Aorta (tissue), 5 donors: ENCODE measurements around the gene HIRIP3. TPM values are rescaled to one million over a fixed set of nuclear protein-coding genes. Genes with fewer than 3 reads are reported as not detected.
"Not testable (repeated sequence)": the region's sequence is repeated elsewhere in the genome, so short reads cannot be mapped to it uniquely, and the experiment has no call there.

Experiments
- ATAC-seq: fragments of 200-7000 bp; cut with Tn5 transposase; one replicate; pipeline ENCODE4 v1.9.1; 2022; ENCODE audit warnings: moderate library complexity; ENCODE audit not compliant: low FRiP score
- DNase-seq, 2 donors: peaks; one replicate each; pipeline ENCODE4 v3.0.0-alpha.2; 2020
- H3K27ac ChIP-seq, 2 donors: one replicate each; pipeline ENCODE4 v1.5.1; 2013; ENCODE audit warnings: low read length in 2 of 2, mild to moderate bottlenecking in 2 of 2, moderate library complexity in 2 of 2, control low read depth in 1 of 2, inconsistent platforms in 1 of 2, low read depth in 1 of 2
- H3K27me3 ChIP-seq, 2 donors: one replicate each; pipeline ENCODE4 v1.6.1; 2013; ENCODE audit warnings: control low read depth in 1 of 2, low read length in 1 of 2, mild to moderate bottlenecking in 1 of 2, moderate library complexity in 1 of 2; ENCODE audit not compliant: insufficient read depth in 2 of 2, control insufficient read depth in 1 of 2
- H3K36me3 ChIP-seq, 2 donors: one replicate each; pipeline ENCODE4 v1.6.1; 2013; ENCODE audit warnings: control low read depth in 1 of 2, low read length in 1 of 2, mild to moderate bottlenecking in 1 of 2; ENCODE audit not compliant: insufficient read depth in 2 of 2, control insufficient read depth in 1 of 2
- H3K4me1 ChIP-seq, 2 donors: one replicate each; pipeline ENCODE4 v1.6.1; 2013; ENCODE audit warnings: low read length in 2 of 2, control low read depth in 1 of 2, mild to moderate bottlenecking in 1 of 2, moderate library complexity in 1 of 2; ENCODE audit not compliant: insufficient read depth in 2 of 2, control insufficient read depth in 1 of 2
- H3K4me3 ChIP-seq, 2 donors: one replicate each; pipeline ENCODE4 v1.5.1; 2013; ENCODE audit warnings: low read length in 2 of 2, control low read depth in 1 of 2, mild to moderate bottlenecking in 1 of 2
- H3K9me3 ChIP-seq: one replicate; pipeline ENCODE4 v1.6.1; 2013; ENCODE audit warnings: mild to moderate bottlenecking, low read length; ENCODE audit not compliant: control insufficient read depth
- WGBS, 2 donors: extraction: QIAGEN DNeasy Blood & Tissue Kit; methylation state at CpG; one replicate each; pipeline ENCODE4 v1.1.7; 2013; 5-methylcytosine and 5-hydroxymethylcytosine counted together
- intact Hi-C, 2 donors: fragments of 100-400 bp; cut with DNase I; formaldehyde crosslinking; loops; one replicate each; pipeline versions ENCODE4 v1.14.2 to v1.15.0; 2022
- polyA plus RNA-seq, 2 donors: library from polyadenylated mRNA; stranded (reverse); fragments of 200-250 nt; gene quantifications; one replicate each; pipeline ENCODE4 v1.2.3, GENCODE V29; 2013
- total RNA-seq, 2 donors: library from RNA; stranded (reverse); fragmentation: NEBNext Ultra II Directional; extraction: Animal tissue kit (Norgen Biotek cat#: 25700); gene quantifications; one replicate each; pipeline ENCODE4 v1.2.1, GENCODE V29; 2021
- donor health status: healthy with polysubstance abuse.
- donor health status: Bipolar disorder and iron deficiency.
- donor health status: DM: no; HTN: no; CAD: no.
- donor health status: DM: no; HTN: no; CAD: no.
- donor health status: DM: yes; HTN: yes; CAD: no.

Gene HIRIP3
- total and polyA plus RNA-seq, 4 donors: 7.9 to 23.6 (median 11.0) TPM

DNA sequence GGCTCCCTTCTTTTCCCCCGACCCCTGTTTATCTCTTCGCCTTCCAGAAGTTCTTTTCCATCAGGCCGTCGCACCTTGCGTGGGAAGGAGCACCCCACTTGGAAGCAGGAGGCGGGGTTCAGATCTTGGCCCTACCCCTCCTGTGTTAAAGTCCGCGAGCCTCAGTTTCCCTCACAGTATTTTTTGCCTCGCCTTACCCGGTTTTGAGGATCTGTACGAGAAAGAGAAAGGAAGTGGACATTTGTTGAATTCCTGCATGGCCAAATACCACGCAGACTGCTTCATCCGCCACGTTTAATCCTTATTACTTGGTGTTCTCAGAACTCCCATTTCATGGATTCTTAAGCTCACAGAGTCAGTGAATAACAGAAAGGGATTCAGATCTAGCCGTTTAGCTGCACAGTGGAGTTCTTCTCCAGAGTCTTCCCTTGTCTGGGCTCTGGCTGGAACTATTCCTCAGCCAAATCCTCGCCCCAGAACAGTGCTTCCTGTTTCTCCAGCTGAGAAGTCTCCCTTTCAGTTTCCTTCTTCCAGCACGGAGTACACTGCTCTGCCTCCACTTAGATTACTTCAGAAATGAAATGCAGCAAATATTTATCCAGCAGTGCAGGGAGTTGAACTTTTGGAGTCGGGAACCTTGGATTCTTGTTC is 32.9 kb downstream of the HIRIP3 start:
- no peaks in the 10 kb centered on the region for H3K36me3 ChIP-seq
- no peak for DNase-seq
- peak overlapping the region; percentile 29 to 72 for H3K4me3 ChIP-seq
- ATAC-seq: peak; percentile 61
- WGBS, 2 donors: 1% methylated on average over 18 of the region's 18 CpGs
- peak overlapping the region in 1 of 2 donors; percentile 39 for H3K27ac ChIP-seq
- no peaks in the 10 kb centered on the region for H3K9me3 ChIP-seq
- no peaks in the 10 kb centered on the region for H3K4me1 ChIP-seq
- no peaks in the 10 kb centered on the region for H3K27me3 ChIP-seq
- intact Hi-C loops: loop anchor here (5.0 to 10.0 kb wide), 3 partner anchors 35 to 98 kb away; partner anchors contain the start of genes CDIPT (in 1 of the 2), HIRIP3 (in 1 of the 2), INO80E (in 1 of the 2) and KCTD13 (in 1 of the 2)

GRCh38 chr16:29961479-29962343 is 33.7 kb downstream of the HIRIP3 start, which contains the start of gene TMEM219:
Gene TMEM219, plus strand, starts transcription at chr16:29962079. Its CDS starts 1,065 bp downstream, at chr16:29963144.
- DNase-seq (peak; percentile 94 to 97), ATAC-seq (peak; percentile 96)
- WGBS, 2 donors: 0 to 1% methylated on average over 66 to 75 of the region's 75 CpGs
- Histone ChIP-seq H3K4me3 (peak within 1 kb of the TSS; percentile 29 to 72), H3K36me3 (no peaks in the 10 kb centered on the region), H3K4me1 (no peaks in the 10 kb centered on the region), H3K27ac (peak within 1 kb of the TSS in 1 of 2 donors; percentile 72), H3K9me3 (no peaks in the 10 kb centered on the region), H3K27me3 (no peaks in the 10 kb centered on the region)
- intact Hi-C loops: loop anchor here (2.0 to 10.0 kb wide), 4 partner anchors 34 to 97 kb away; partner anchors contain the start of genes KCTD13 (in 2 of the 2), CDIPT (in 1 of the 2), HIRIP3 (in 1 of the 2) and INO80E (in 1 of the 2)

DNA sequence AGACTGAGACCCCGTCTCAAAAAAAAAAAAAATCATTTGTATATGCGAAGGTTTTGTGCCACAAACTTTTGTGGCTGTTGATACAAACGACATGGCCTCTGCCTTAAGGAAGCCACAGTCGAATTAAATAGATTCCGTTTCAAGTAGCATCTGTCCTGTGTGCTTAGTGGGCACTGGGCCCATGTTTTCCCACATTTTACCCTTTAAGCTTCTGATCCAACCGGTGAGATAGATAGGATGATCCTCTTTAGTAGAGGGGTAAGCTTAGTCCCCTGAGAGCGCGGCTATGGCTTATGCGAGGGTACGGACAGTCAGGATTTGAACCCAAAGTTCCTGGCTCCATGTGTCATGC is 34.3 kb downstream of the HIRIP3 start:
- 58 to 66% methylated on average over 10 of the region's 10 CpGs for WGBS, 2 donors
- ATAC-seq (no peak), DNase-seq (peak in 1 of 2 donors; percentile 42)
- Histone ChIP-seq H3K9me3 (no peaks in the 10 kb centered on the region), H3K4me1 (no peaks in the 10 kb centered on the region), H3K27ac (peak overlapping the region in 1 of 2 donors; percentile 72), H3K4me3 (peak overlapping the region; percentile 18 to 72), H3K27me3 (no peaks in the 10 kb centered on the region), H3K36me3 (no peaks in the 10 kb centered on the region)
- intact Hi-C loops: loop anchor here (2.0 to 10.0 kb wide), 4 partner anchors 34 to 96 kb away; partner anchors contain the start of genes KCTD13 (in 2 of the 2), CDIPT (in 1 of the 2), HIRIP3 (in 1 of the 2) and INO80E (in 1 of the 2)

DNA sequence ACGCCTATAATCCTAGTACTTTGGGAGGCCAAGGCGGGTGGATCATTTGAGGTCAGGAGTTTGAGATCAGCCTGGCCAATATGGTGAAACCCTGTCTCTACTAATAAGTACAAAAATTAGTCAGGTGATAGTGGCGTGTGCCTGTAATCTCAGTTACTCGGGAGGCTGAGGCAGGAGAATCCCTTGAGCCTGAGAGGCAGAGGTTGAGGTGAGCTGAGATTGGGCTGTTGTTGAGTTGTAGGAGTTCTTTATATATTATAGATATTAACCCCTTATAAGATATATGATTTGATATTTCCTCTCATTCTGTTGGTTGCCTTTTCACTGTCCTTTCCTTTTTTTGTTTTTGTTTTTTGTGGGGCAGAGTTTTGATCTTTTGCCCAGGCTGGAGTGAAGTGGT is 35.6 kb downstream of the HIRIP3 start:
- H3K27ac ChIP-seq, H3K36me3 ChIP-seq, H3K27me3 ChIP-seq, ATAC-seq, H3K4me1 ChIP-seq, DNase-seq, H3K4me3 ChIP-seq, H3K9me3 ChIP-seq: not testable (repeated sequence)
- 92 to 93% methylated on average over 4 of the region's 4 CpGs for WGBS, 2 donors
- intact Hi-C loops: loop anchor here (2.0 to 10.0 kb wide), 4 partner anchors 33 to 95 kb away; partner anchors contain the start of genes KCTD13 (in 2 of the 2), CDIPT (in 1 of the 2), HIRIP3 (in 1 of the 2) and INO80E (in 1 of the 2)

GRCh38 chr16:29959293-29959692 is 36.1 kb downstream of the HIRIP3 start:
- no peaks in the 10 kb centered on the region for H3K4me1 ChIP-seq
- WGBS, 2 donors: 83 to 88% methylated on average over 9 of the region's 9 CpGs
- no peaks in the 10 kb centered on the region for H3K36me3 ChIP-seq
- no peak overlapping the region for H3K27ac ChIP-seq
- no peak for ATAC-seq
- H3K9me3 ChIP-seq: no peaks in the 10 kb centered on the region
- intact Hi-C loops: no loop called here
- DNase-seq: peak in 1 of 2 donors; percentile 61
- H3K27me3 ChIP-seq: no peaks in the 10 kb centered on the region
- no peak overlapping the region for H3K4me3 ChIP-seq

DNA sequence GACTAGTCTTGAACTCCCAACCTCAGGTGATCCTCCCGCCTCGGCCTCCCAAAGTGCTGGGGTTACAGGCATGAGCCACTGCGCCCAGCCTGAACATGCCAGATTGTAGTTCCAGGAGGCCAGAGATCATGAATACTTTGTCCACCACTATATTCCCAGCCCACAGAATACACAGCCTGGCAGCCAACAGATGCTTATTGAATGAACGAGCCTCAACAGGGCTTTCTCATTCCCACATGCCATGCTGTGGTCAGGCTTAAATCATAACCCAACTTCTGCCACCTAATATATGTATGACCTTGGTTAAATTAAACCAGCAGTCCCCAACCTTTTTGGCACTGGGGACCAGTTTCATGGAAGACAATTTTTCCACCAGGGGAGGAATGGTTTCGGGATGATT is 36.7 kb downstream of the HIRIP3 start:
- Histone ChIP-seq H3K4me1 (no peaks in the 10 kb centered on the region), H3K9me3 (no peaks in the 10 kb centered on the region), H3K4me3 (no peak overlapping the region), H3K36me3 (no peaks in the 10 kb centered on the region), H3K27ac (no peak overlapping the region), H3K27me3 (no peaks in the 10 kb centered on the region)
- 81 to 83% methylated on average over 5 of the region's 5 CpGs for WGBS, 2 donors
- ATAC-seq (no peak), DNase-seq (peak in 1 of 2 donors; percentile 6)
- intact Hi-C loops: no loop called here

DNA sequence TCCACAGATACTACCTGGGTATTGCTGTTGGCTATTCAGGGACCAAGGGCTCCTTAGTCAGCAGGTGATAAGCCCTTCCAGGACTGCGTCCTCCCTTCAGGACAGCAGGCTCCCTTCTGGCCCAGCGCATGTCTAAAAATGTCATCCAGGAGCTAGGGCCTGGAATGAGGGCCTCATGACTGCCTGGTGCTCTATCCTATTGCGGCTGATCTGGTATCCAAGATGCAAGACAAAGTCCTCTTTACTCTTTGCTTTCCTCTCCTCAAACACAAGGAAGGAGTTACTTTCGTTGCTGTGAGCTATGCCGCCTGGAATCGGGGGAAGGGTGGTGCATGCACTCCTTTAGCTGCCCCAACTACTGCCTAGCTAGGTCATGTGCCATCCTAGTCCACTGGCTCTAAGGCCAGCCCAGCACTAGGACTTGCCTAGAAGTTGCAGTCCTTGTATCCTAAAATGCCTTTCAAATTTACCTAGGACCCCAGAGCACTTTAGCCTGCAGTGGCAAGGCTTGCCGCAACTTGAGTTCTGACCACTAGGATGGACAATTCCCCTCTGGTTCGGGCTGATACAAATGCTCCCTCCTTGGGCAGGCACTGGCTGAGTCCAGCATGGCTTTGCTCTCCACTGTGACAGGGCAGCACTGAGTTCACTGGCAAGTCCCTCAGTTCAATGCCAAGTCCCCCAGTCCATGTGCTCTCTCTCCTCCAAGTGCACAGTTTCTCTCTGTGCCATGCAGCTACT is 43.6 kb downstream of the HIRIP3 start:
- Histone ChIP-seq H3K4me1 (no peaks in the 10 kb centered on the region), H3K27ac (no peak overlapping the region), H3K27me3 (no peaks in the 10 kb centered on the region), H3K4me3 (no peak overlapping the region), H3K36me3 (no peaks in the 10 kb centered on the region), H3K9me3 (no peaks in the 10 kb centered on the region)
- 82 to 86% methylated on average over 8 of the region's 8 CpGs for WGBS, 2 donors
- intact Hi-C loops: no loop called here
- peak in 1 of 2 donors; percentile 31 for DNase-seq
- ATAC-seq: no peak

GRCh38 chr16:29950806-29951461 is 44.5 kb downstream of the HIRIP3 start:
- ATAC-seq: no peak
- intact Hi-C loops: no loop called here
- WGBS, 2 donors: 89 to 92% methylated on average over 4 of the region's 4 CpGs

More at GRCh38 chr16:29950806-29951461, 44.5 kb downstream of the HIRIP3 start:
- Histone ChIP-seq H3K27ac (no peak overlapping the region), H3K36me3 (no peaks in the 10 kb centered on the region), H3K9me3 (no peaks in the 10 kb centered on the region), H3K27me3 (no peaks in the 10 kb centered on the region), H3K4me1 (no peaks in the 10 kb centered on the region), H3K4me3 (no peak overlapping the region)
- DNase-seq: peak in 1 of 2 donors; percentile 10
